AG10803 (cell line): ENCODE measurements around the gene PMM1.
"Not testable (repeated sequence)": the region's sequence is repeated elsewhere in the genome, so short reads cannot be mapped to it uniquely, and the experiment has no call there.

Experiments
- DNase-seq: peaks from one replicate; pipeline ENCODE4 v3.0.0; 2010; ENCODE audit warnings: low read depth
- H3K4me3 ChIP-seq: 2 replicates; pipeline ENCODE4 v1.5.1; 2011; ENCODE audit warnings: mild to moderate bottlenecking, low read length, control low read depth
- CTCF ChIP-seq: conservative IDR thresholded peaks from 2 replicates; pipeline ENCODE4 v1.5.1; 2011; ENCODE audit warnings: mild to moderate bottlenecking, low read length, control low read depth, inconsistent platforms

Gene PMM1

GRCh38 chr22:41573677-41574076, 16.0 kb downstream of the PMM1 start:
- no peak for TF ChIP-seq CTCF
- no peak overlapping the region for H3K4me3 ChIP-seq
- DNase-seq: no peak

GRCh38 chr22:41572305-41572704, 17.3 kb downstream of the PMM1 start:
- DNase-seq, H3K4me3 ChIP-seq: not testable (repeated sequence)

GRCh38 chr22:41571786-41572185, 17.9 kb downstream of the PMM1 start:
- no peak overlapping the region for H3K4me3 ChIP-seq
- no peak for TF ChIP-seq CTCF
- DNase-seq: no peak

GRCh38 chr22:41570221-41570620, 19.4 kb downstream of the PMM1 start:
- no peak overlapping the region for H3K4me3 ChIP-seq
- DNase-seq: no peak
- TF ChIP-seq CTCF: no peak

- no peak for TF ChIP-seq CTCF
- DNase-seq: no peak
- H3K4me3 ChIP-seq: no peak overlapping the region
Measured at GRCh38 chr22:41568811-41569210, 20.8 kb downstream of the PMM1 start.

GRCh38 chr22:41567512-41567768, 22.2 kb downstream of the PMM1 start:
- no peak for DNase-seq
- H3K4me3 ChIP-seq: no peak overlapping the region
- no peak for TF ChIP-seq CTCF

GRCh38 chr22:41565403-41566054, 24.1 kb downstream of the PMM1 start:
- H3K4me3 ChIP-seq: no peak overlapping the region
- peak; percentile 70 for DNase-seq
- TF ChIP-seq CTCF: no peak

DNA sequence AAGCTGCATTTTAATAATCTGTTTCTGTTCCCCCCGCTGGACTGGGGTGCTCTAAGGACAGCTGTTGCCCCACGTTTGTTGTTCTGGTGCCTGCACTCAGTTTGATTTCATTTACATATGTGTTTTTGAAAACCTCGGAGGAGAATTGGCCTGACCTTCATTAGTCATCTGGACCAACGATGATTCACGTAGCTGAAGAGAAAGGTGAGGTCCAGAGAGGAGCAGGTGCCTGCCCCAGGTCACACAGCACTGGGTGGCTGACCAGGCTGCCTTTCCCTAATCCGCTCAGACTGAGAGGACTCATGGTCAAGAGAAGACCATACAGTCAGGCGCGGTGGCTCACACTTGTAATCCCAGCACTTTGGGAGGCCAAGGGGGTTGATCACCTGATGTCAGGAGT, 25.1 kb downstream of the PMM1 start:
- no peak overlapping the region for H3K4me3 ChIP-seq
- no peak for DNase-seq
- TF ChIP-seq CTCF: no peak
